ENCODE results near the gene DAB2IP. TPM values are rescaled to one million over a fixed set of nuclear protein-coding genes. Genes with fewer than 3 reads are reported as not detected.
"Not testable (repeated sequence)": the region's sequence is repeated elsewhere in the genome, so short reads cannot be mapped to it uniquely, and the experiment has no call there.

DAB2IP gene
- total RNA-seq, 1 experiment from 2014 or later = 7.3 TPM

GRCh38 chr9:121637713-121638220 lies 13.7 kb upstream of the DAB2IP start:
- Histone ChIP-seq H3K36me3 (no peaks in the 10 kb centered on the region), H3K9me3 (peaks cover 2% of the 10 kb centered on the region; the same call in 1 of the 2 replicates), H3K27me3 (no peaks in the 10 kb centered on the region), H3K4me3 (no peak overlapping the region)
- DNase-seq = peak; percentile 82

GRCh38 chr9:121638399-121638798 lies 13.0 kb upstream of the DAB2IP start:
- Histone ChIP-seq H3K4me3 (no peak overlapping the region), H3K9me3 (peaks cover 2% of the 10 kb centered on the region; the same call in 1 of the 2 replicates), H3K27me3 (no peaks in the 10 kb centered on the region), H3K36me3 (no peaks in the 10 kb centered on the region)
- DNase-seq = no peak

GRCh38 chr9:121638901-121639592 lies 12.4 kb upstream of the DAB2IP start:
- Histone ChIP-seq H3K27me3 (no peaks in the 10 kb centered on the region), H3K36me3 (no peaks in the 10 kb centered on the region), H3K4me3 (no peak overlapping the region), H3K9me3 (peaks cover 2% of the 10 kb centered on the region; the same call in 1 of the 2 replicates)
- DNase-seq = no peak

- Histone ChIP-seq H3K27me3 (no peaks in the 10 kb centered on the region), H3K9me3 (peaks cover 2% of the 10 kb centered on the region; the same call in 1 of the 2 replicates), H3K36me3 (no peaks in the 10 kb centered on the region), H3K4me3 (no peak overlapping the region)
- DNase-seq = no peak
Observed at GRCh38 chr9:121639619-121640018, 11.8 kb upstream of the DAB2IP start.

GRCh38 chr9:121640076-121640475 lies 11.4 kb upstream of the DAB2IP start:
- Histone ChIP-seq H3K4me3 (no peak overlapping the region), H3K27me3 (no peaks in the 10 kb centered on the region), H3K36me3 (no peaks in the 10 kb centered on the region), H3K9me3 (peaks cover 2% of the 10 kb centered on the region; the same call in 1 of the 2 replicates)
- DNase-seq = no peak

GRCh38 chr9:121640491-121641223 lies 10.8 kb upstream of the DAB2IP start:
- no peaks in the 10 kb centered on the region for H3K36me3 ChIP-seq
- no peak for DNase-seq
- H3K4me3 ChIP-seq = no peak overlapping the region
- no peaks in the 10 kb centered on the region for H3K27me3 ChIP-seq
- H3K9me3 ChIP-seq = peaks cover 2% of the 10 kb centered on the region; the same call in 1 of the 2 replicates

GRCh38 chr9:121641224-121641611 lies 10.2 kb upstream of the DAB2IP start:
- no peak for DNase-seq
- Histone ChIP-seq H3K27me3 (no peaks in the 10 kb centered on the region), H3K4me3 (no peak overlapping the region)

GRCh38 chr9:121642758-121643157 lies 8.7 kb upstream of the DAB2IP start:
- DNase-seq = no peak
- H3K27me3 ChIP-seq = no peaks in the 10 kb centered on the region
- H3K36me3 ChIP-seq = no peaks in the 10 kb centered on the region
- H3K9me3 ChIP-seq = peaks cover 2% of the 10 kb centered on the region; the same call in 1 of the 2 replicates
- no peak overlapping the region for H3K4me3 ChIP-seq

More at GRCh38 chr9:121641224-121641611, 10.2 kb upstream of the DAB2IP start:
- peaks cover 2% of the 10 kb centered on the region; the same call in 1 of the 2 replicates for H3K9me3 ChIP-seq
- H3K36me3 ChIP-seq = no peaks in the 10 kb centered on the region

- Histone ChIP-seq H3K4me3 (no peak overlapping the region), H3K27me3 (no peaks in the 10 kb centered on the region), H3K36me3 (no peaks in the 10 kb centered on the region), H3K9me3 (peaks cover 2% of the 10 kb centered on the region; the same call in 1 of the 2 replicates)
- no peak for DNase-seq
Observed at GRCh38 chr9:121643473-121643872, 8.0 kb upstream of the DAB2IP start.

- not testable (repeated sequence) for H3K4me3 ChIP-seq, H3K27me3 ChIP-seq, DNase-seq, H3K9me3 ChIP-seq, H3K36me3 ChIP-seq
Observed at GRCh38 chr9:121644040-121644439, 7.4 kb upstream of the DAB2IP start.

GRCh38 chr9:121645003-121645402 lies 6.4 kb upstream of the DAB2IP start:
- Histone ChIP-seq H3K4me3 (no peak overlapping the region), H3K9me3 (no peaks in the 10 kb centered on the region), H3K36me3 (no peaks in the 10 kb centered on the region), H3K27me3 (no peaks in the 10 kb centered on the region)
- peak; percentile 51 for DNase-seq

GRCh38 chr9:121645853-121646807 lies 5.3 kb upstream of the DAB2IP start:
- Histone ChIP-seq H3K27me3 (no peaks in the 10 kb centered on the region), H3K9me3 (no peaks in the 10 kb centered on the region), H3K36me3 (no peaks in the 10 kb centered on the region), H3K4me3 (no peak overlapping the region)
- DNase-seq = no peak

- DNase-seq = no peak
- Histone ChIP-seq H3K36me3 (no peaks in the 10 kb centered on the region), H3K9me3 (no peaks in the 10 kb centered on the region), H3K27me3 (no peaks in the 10 kb centered on the region), H3K4me3 (no peak overlapping the region)
Observed at GRCh38 chr9:121646992-121647391, 4.4 kb upstream of the DAB2IP start.

GRCh38 chr9:121648172-121648571 lies 3.3 kb upstream of the DAB2IP start:
- Histone ChIP-seq H3K9me3 (no peaks in the 10 kb centered on the region), H3K36me3 (no peaks in the 10 kb centered on the region), H3K4me3 (no peak overlapping the region), H3K27me3 (no peaks in the 10 kb centered on the region)
- DNase-seq = no peak

GRCh38 chr9:121648799-121649198 lies 2.6 kb upstream of the DAB2IP start:
- no peaks in the 10 kb centered on the region for H3K9me3 ChIP-seq
- no peaks in the 10 kb centered on the region for H3K36me3 ChIP-seq
- DNase-seq = no peak
- H3K4me3 ChIP-seq = no peak overlapping the region
- H3K27me3 ChIP-seq = no peaks in the 10 kb centered on the region

- Histone ChIP-seq H3K36me3 (no peaks in the 10 kb centered on the region), H3K4me3 (no peak overlapping the region), H3K27me3 (no peaks in the 10 kb centered on the region), H3K9me3 (no peaks in the 10 kb centered on the region)
- DNase-seq = no peak
Observed at GRCh38 chr9:121649476-121650216, 1.8 kb upstream of the DAB2IP start.
